Heart right ventricle (tissue), 16 donors: Measurements from ENCODE around the gene NKX6-1. TPM values are rescaled to one million over a fixed set of nuclear protein-coding genes. Genes with fewer than 3 reads are reported as not detected.

Experiments used
- ATAC-seq, 8 donors: fragments of 200-7000 bp; cut with Tn5 transposase; one replicate each; pipeline ENCODE4 v1.9.1; 2020; ENCODE audit warnings: mild to moderate bottlenecking in 8 of 8, moderate library complexity in 8 of 8, moderate number of reproducible peaks in 1 of 8
- DNase-seq, 2 donors: peaks; one replicate each; pipeline ENCODE4 v3.0.0-alpha.2; 2020
- H3K27ac ChIP-seq, 10 donors: fragments of 200-600 bp; sonication (generic) in 2 of 10; one replicate each; pipeline versions ENCODE4 v1.5.0 to v1.8.0; 2020 to 2022; ENCODE audit warnings: mild to moderate bottlenecking in 3 of 10
- H3K27me3 ChIP-seq, 7 donors: fragments of 200-600 bp; one replicate each; pipeline ENCODE4 v1.8.0; 2021 to 2022; ENCODE audit warnings: mild to moderate bottlenecking in 2 of 7
- H3K36me3 ChIP-seq, 9 donors: fragments of 200-600 bp; sonication (generic) in 1 of 9; one replicate each; pipeline versions ENCODE4 v1.5.0 to v1.8.0; 2020 to 2022; ENCODE audit warnings: mild to moderate bottlenecking in 2 of 9
- H3K4me1 ChIP-seq, 9 donors: fragments of 200-600 bp; sonication (generic) in 1 of 9; one replicate each; pipeline versions ENCODE4 v1.5.0 to v1.8.0; 2020 to 2022; ENCODE audit warnings: mild to moderate bottlenecking in 4 of 9
- H3K4me3 ChIP-seq, 10 donors: fragments of 200-600 bp; sonication (generic) in 2 of 10; one replicate each; pipeline versions ENCODE4 v1.5.0 to v1.8.0; 2020 to 2022; ENCODE audit warnings: mild to moderate bottlenecking in 7 of 10, moderate library complexity in 2 of 10
- H3K9me3 ChIP-seq, 11 donors: fragments of 200-600 bp in 10 of 11; sonication (generic) in 2 of 11; one replicate each; pipeline versions ENCODE4 v1.5.0 to v1.8.0; 2013 to 2022; ENCODE audit warnings: mild to moderate bottlenecking in 2 of 11, control low read depth in 1 of 11, moderate library complexity in 1 of 11
- CTCF ChIP-seq, 9 donors: fragments of 200-600 bp; sonication (generic) in 2 of 9; IDR thresholded peaks; one replicate each; pipeline versions ENCODE4 v1.5.0 to v1.8.0; 2021 to 2022; ENCODE audit warnings: antibody characterized with exemption in 9 of 9, mild to moderate bottlenecking in 5 of 9, moderate library complexity in 1 of 9
- WGBS, 2 donors: extraction: QIAGEN DNeasy Blood & Tissue Kit; methylation state at CpG; one replicate each; pipeline ENCODE4 v1.1.7; 2013; ENCODE audit warnings: inconsistent platforms in 1 of 2; 5-methylcytosine and 5-hydroxymethylcytosine counted together
- intact Hi-C, 10 donors: fragments of 100-400 bp; cut with DNase I; formaldehyde crosslinking; loops; one replicate each; pipeline versions ENCODE4 v1.11.1 to v1.14.2; 2022
- polyA plus RNA-seq, 2 donors: library from polyadenylated mRNA; stranded (reverse); fragments of 200-250 nt; gene quantifications; one replicate each; pipeline ENCODE4 v1.2.3, GENCODE V29; 2013
- total RNA-seq, 10 donors: library from RNA; stranded (reverse); fragmentation: NEBNext Ultra II Directional in 3 of 10; extraction: Animal tissue kit (Norgen Biotek cat#: 25700) in 3 of 10; gene quantifications; one replicate each; pipeline versions ENCODE4 v1.2.1 to v1.2.4, GENCODE V29; 2021 to 2023
- donor health status: Arrhythmogenic right ventricular cardiomyopathy.
- donor health status: ischemic (EF 13 %, LVEDD 7.1; RV severe dilation, severe dysfunction).
- donor health status: healthy with polysubstance abuse.
- donor health status: DM: no; HTN: yes; CAD: no.
- donor health status: DM: no; HTN: no; CAD: no.
- donor health status: ischemic (EF 25% LVEDD 6.9; RV normal size, moderate dysfunction).
- donor health status: ischemic (EF 25% LVEDD 5.7; RV mildly dilated, moderate dysfunction).
- donor health status: healthy.
- donor health status: DM: yes; HTN: yes; CAD: no.
- donor health status: Ischemic cardiomyopathy.
- donor health status: ischemic (EF 35%, LVEDD 5.7; RV mildly dilated, moderate dysfunction).
- donor health status: nonischemic (EF 11% LVEDD 7.7; RV severe dilation, severe dysfunction).
- donor health status: DM: yes; HTN: yes; CAD: no.
- donor health status: PGD.
- donor health status: ischemic (EF 29% LVEDD 5.4; RV normal size, mild dysfunction).
- donor health status: nonischemic (EF 23%, LVEDD 6.1; RV moderate dilation, normal function).

Gene NKX6-1
- total and polyA plus RNA-seq, 12 donors, result not detected

- intact Hi-C loops, result loop anchor here in 7 of 10 donors (10.0 kb wide), 3 partner anchors 733 to 863 kb away; no protein-coding TSS in a partner anchor
- Histone ChIP-seq H3K27ac (no peak overlapping the region), H3K27me3 (peaks cover 0 to 99% (median 89%) of the 10 kb centered on the region in 7 donors)
Measured at GRCh38 chr4:84507941-84508340, 8.8 kb upstream of the NKX6-1 start.

GRCh38 chr4:84504821-84505220 is 5.7 kb upstream of the NKX6-1 start:
- Histone ChIP-seq H3K4me3 (no peak overlapping the region), H3K9me3 (no peaks in the 10 kb centered on the region), H3K27ac (no peak overlapping the region), H3K36me3 (no peaks in the 10 kb centered on the region), H3K4me1 (peaks cover 0 to 6% (median 2%) of the 10 kb centered on the region in 9 donors), H3K27me3 (peaks cover 20 to 100% (median 99%) of the 10 kb centered on the region in 7 donors)
- intact Hi-C loops, result loop anchor here in 8 of 10 donors (5.0 to 10.0 kb wide), 4 partner anchors 730 to 860 kb away; no protein-coding TSS in a partner anchor
- DNase-seq, result no peak
- ATAC-seq, result no peak
- TF ChIP-seq CTCF (IDR thresholded peaks at IDR 0.05), result no peak
- 85 to 89% methylated on average over 2 of the region's 2 CpGs for WGBS, 2 donors

More at GRCh38 chr4:84507941-84508340, 8.8 kb upstream of the NKX6-1 start:
- Histone ChIP-seq H3K9me3 (no peaks in the 10 kb centered on the region), H3K36me3 (no peaks in the 10 kb centered on the region), H3K4me3 (no peak overlapping the region), H3K4me1 (no peaks in the 10 kb centered on the region)
- no peak for ATAC-seq
- 61 to 74% methylated on average over 5 of the region's 5 CpGs for WGBS, 2 donors
- DNase-seq, result no peak
- no peak for TF ChIP-seq CTCF (IDR thresholded peaks at IDR 0.05)

- Histone ChIP-seq H3K4me1 (peaks cover under 1 to 16% (median 12%) of the 10 kb centered on the region in 9 donors), H3K9me3 (no peaks in the 10 kb centered on the region), H3K4me3 (no peak overlapping the region), H3K36me3 (no peaks in the 10 kb centered on the region), H3K27me3 (peaks cover 31 to 100% (median 100%) of the 10 kb centered on the region in 7 donors), H3K27ac (no peak overlapping the region)
- ATAC-seq (peak in 6 of 8 donors; percentile 58 to 80 (median 70)), DNase-seq (peak in 1 of 2 donors; percentile 23)
- TF ChIP-seq CTCF (IDR thresholded peaks at IDR 0.05), result peak in 8 of 9 donors; percentile 15 to 71 (median 60)
- 6 to 7% methylated on average over 19 of the region's 19 CpGs for WGBS, 2 donors
- intact Hi-C loops, result loop anchor here in 8 of 10 donors (5.0 to 10.0 kb wide), 4 partner anchors 729 to 859 kb away; no protein-coding TSS in a partner anchor
Measured at GRCh38 chr4:84503495-84504437, 4.7 kb upstream of the NKX6-1 start.

GRCh38 chr4:84502955-84503373 is 3.9 kb upstream of the NKX6-1 start:
- no peaks in the 10 kb centered on the region for H3K9me3 ChIP-seq
- no peaks in the 10 kb centered on the region for H3K36me3 ChIP-seq
- peaks cover 9 to 25% (median 20%) of the 10 kb centered on the region in 9 donors for H3K4me1 ChIP-seq
- intact Hi-C loops, result loop anchor here in 8 of 10 donors (5.0 to 10.0 kb wide), 4 partner anchors 728 to 858 kb away; no protein-coding TSS in a partner anchor
- H3K27me3 ChIP-seq, result peaks cover 38 to 100% (median 99%) of the 10 kb centered on the region in 7 donors
- H3K4me3 ChIP-seq, result no peak overlapping the region
- ATAC-seq, result no peak
- TF ChIP-seq CTCF (IDR thresholded peaks at IDR 0.05), result no peak
- 7 to 9% methylated on average over 18 of the region's 18 CpGs for WGBS, 2 donors
- DNase-seq, result no peak
- no peak overlapping the region for H3K27ac ChIP-seq
